SH-SY5Y (cell line): ENCODE data around the gene KCNJ14.

ENCODE experiments used
- GATA2 ChIP-seq: IDR thresholded peaks from 2 replicates; pipeline ENCODE4 v1.6.1; 2011; ENCODE audit warnings: mild to moderate bottlenecking, low read depth, low read length
- GATA3 ChIP-seq: IDR thresholded peaks from 2 replicates; pipeline ENCODE4 v1.6.1; 2011; ENCODE audit warnings: low read depth, mild to moderate bottlenecking, low read length, moderate library complexity

KCNJ14 gene

GRCh38 chr19:48452289-48453190, 2.8 kb upstream of the KCNJ14 start:
- TF ChIP-seq GATA3 = no peak
- no peak for TF ChIP-seq GATA2

GRCh38 chr19:48454150-48454730, 1.1 kb upstream of the KCNJ14 start:
- TF ChIP-seq GATA2 (no peak), GATA3 (no peak)

- no peak for TF ChIP-seq GATA2
- no peak for TF ChIP-seq GATA3
Measured at GRCh38 chr19:48455908-48456562, 661 bp downstream of the KCNJ14 start.

GRCh38 chr19:48456864-48457263, 1.5 kb downstream of the KCNJ14 start:
- TF ChIP-seq GATA2 (no peak), GATA3 (no peak)

GRCh38 chr19:48458016-48458415, 2.6 kb downstream of the KCNJ14 start:
- TF ChIP-seq GATA2 (no peak), GATA3 (no peak)

- no peak for TF ChIP-seq GATA3
- TF ChIP-seq GATA2 = no peak
Measured at GRCh38 chr19:48461651-48461981, 6.2 kb downstream of the KCNJ14 start.

- TF ChIP-seq GATA3 = no peak
- no peak for TF ChIP-seq GATA2
Measured at GRCh38 chr19:48461982-48462655, 6.7 kb downstream of the KCNJ14 start.

GRCh38 chr19:48465215-48465614, 9.8 kb downstream of the KCNJ14 start:
- TF ChIP-seq GATA3 = no peak

- TF ChIP-seq GATA3 = no peak
- no peak for TF ChIP-seq GATA2
Measured at GRCh38 chr19:48466561-48467325, 11.4 kb downstream of the KCNJ14 start.

GRCh38 chr19:48468772-48469288, 13.5 kb downstream of the KCNJ14 start:
- TF ChIP-seq GATA2 (no peak), GATA3 (no peak)

GRCh38 chr19:48469289-48469881, 14.0 kb downstream of the KCNJ14 start, which contains the start of gene CYTH2:
TSS of gene CYTH2 (plus strand) at chr19:48469369. CDS start at chr19:48469508, 139 bp downstream.
- no peak for TF ChIP-seq GATA3
- no peak for TF ChIP-seq GATA2

- no peak for TF ChIP-seq GATA3
- TF ChIP-seq GATA2 = no peak
Measured at GRCh38 chr19:48469934-48470680, 14.7 kb downstream of the KCNJ14 start.
